GM06990 (cell line): ENCODE results near the gene KIF26B.

Experiments
- DNase-seq: peaks from one replicate; pipeline ENCODE4 v3.0.0-alpha.2; 2011; ENCODE audit not compliant: insufficient read length; ENCODE audit errors: extremely low read depth
- H3K27me3 ChIP-seq: replicated peaks from 2 replicates; pipeline ENCODE4 v1.6.0; 2011; ENCODE audit warnings: low read length; ENCODE audit not compliant: control insufficient read depth, insufficient read depth
- H3K36me3 ChIP-seq: 2 replicates; pipeline ENCODE4 v1.5.1; 2011; ENCODE audit warnings: low read length; ENCODE audit not compliant: control insufficient read depth, insufficient read depth
- H3K4me3 ChIP-seq: replicated peaks from 2 replicates; pipeline ENCODE4 v1.5.1; 2011; ENCODE audit warnings: low read depth, mild to moderate bottlenecking, control low read depth, low read length
- CTCF ChIP-seq: IDR thresholded peaks from 2 replicates; pipeline ENCODE4 v1.5.1; 2011; ENCODE audit warnings: low read length, control low read depth, mild to moderate bottlenecking, inconsistent platforms; ENCODE audit not compliant: insufficient read depth, poor library complexity, severe bottlenecking

The KIF26B gene

GRCh38 chr1:245428681-245429080 lies 273.9 kb downstream of the KIF26B start:
- Histone ChIP-seq H3K27me3 (no peaks in the 10 kb centered on the region), H3K4me3 (no peak overlapping the region), H3K36me3 (no peaks in the 10 kb centered on the region)
- no peak for TF ChIP-seq CTCF
- DNase-seq: no peak

- Histone ChIP-seq H3K36me3 (no peaks in the 10 kb centered on the region), H3K27me3 (no peaks in the 10 kb centered on the region), H3K4me3 (no peak overlapping the region)
- no peak for DNase-seq
- TF ChIP-seq CTCF: no peak
These were observed 276.9 kb downstream of the KIF26B start for GRCh38 chr1:245431706-245432105.

GRCh38 chr1:245432228-245432875 lies 277.6 kb downstream of the KIF26B start:
- no peak overlapping the region for H3K4me3 ChIP-seq
- no peak for TF ChIP-seq CTCF
- no peaks in the 10 kb centered on the region for H3K27me3 ChIP-seq
- no peaks in the 10 kb centered on the region for H3K36me3 ChIP-seq
- DNase-seq: no peak

GRCh38 chr1:245433561-245433960 lies 278.8 kb downstream of the KIF26B start:
- TF ChIP-seq CTCF: no peak
- Histone ChIP-seq H3K4me3 (no peak overlapping the region), H3K27me3 (no peaks in the 10 kb centered on the region), H3K36me3 (no peaks in the 10 kb centered on the region)
- DNase-seq: no peak

- DNase-seq: no peak
- TF ChIP-seq CTCF: no peak
These were observed 279.5 kb downstream of the KIF26B start for GRCh38 chr1:245434280-245434679.

GRCh38 chr1:245436407-245436806 lies 281.6 kb downstream of the KIF26B start:
- H3K27me3 ChIP-seq: no peaks in the 10 kb centered on the region
- no peaks in the 10 kb centered on the region for H3K36me3 ChIP-seq
- no peak overlapping the region for H3K4me3 ChIP-seq
- TF ChIP-seq CTCF: no peak
- no peak for DNase-seq

More at GRCh38 chr1:245434280-245434679, 279.5 kb downstream of the KIF26B start:
- H3K4me3 ChIP-seq: no peak overlapping the region
- H3K27me3 ChIP-seq: no peaks in the 10 kb centered on the region
- no peaks in the 10 kb centered on the region for H3K36me3 ChIP-seq
